Vagina (tissue), 2 donors: Measurements from ENCODE around the gene PDLIM1. TPM values are rescaled to one million over a fixed set of nuclear protein-coding genes. Genes with fewer than 3 reads are reported as not detected.

Experiments
- DNase-seq, 2 donors: peaks; one replicate each; pipeline ENCODE4 v3.0.0-alpha.2; 2017; ENCODE audit errors: extremely low spot score in 2 of 2
- H3K27ac ChIP-seq: fragments of 200-600 bp; sonication (generic); one replicate; pipeline ENCODE4 v1.5.1; 2019
- H3K27me3 ChIP-seq: fragments of 200-600 bp; sonication (generic); one replicate; pipeline ENCODE4 v1.5.1; 2019
- H3K36me3 ChIP-seq, 2 donors: fragments of 200-600 bp; sonication (generic); one replicate each; pipeline ENCODE4 v1.5.1; 2017 to 2019
- H3K4me1 ChIP-seq: fragments of 200-600 bp; sonication (generic); one replicate; pipeline ENCODE4 v1.5.1; 2019
- H3K4me3 ChIP-seq, 2 donors: fragments of 200-600 bp; sonication (generic); 1 replicate in 1 of 2; 2 replicates in 1 of 2; pipeline ENCODE4 v1.5.1; 2016 to 2019
- H3K9me3 ChIP-seq: fragments of 200-600 bp; sonication (generic); one replicate; pipeline ENCODE4 v1.5.1; 2019
- POLR2A ChIP-seq, 2 donors: fragments of 450-650 bp; IDR thresholded peaks; one replicate each; pipeline ENCODE4 v1.6.1; 2017; ENCODE audit warnings: antibody characterized with exemption in 2 of 2, mild to moderate bottlenecking in 2 of 2, moderate library complexity in 2 of 2
- POLR2AphosphoS5 ChIP-seq, 2 donors: sonication (generic); formaldehyde crosslinking; IDR thresholded peaks; one replicate each; pipeline ENCODE4 v1.9.0; 2017; ENCODE audit warnings: antibody characterized with exemption in 2 of 2, mild to moderate bottlenecking in 2 of 2, low read depth in 1 of 2; ENCODE audit not compliant: insufficient read depth in 1 of 2
- intact Hi-C: fragments of 100-400 bp; cut with DNase I; formaldehyde crosslinking; loops from one replicate; pipeline ENCODE4 v1.15.1; 2023
- total RNA-seq: library from RNA; depleted of rRNA; stranded (reverse); fragments of >200 nt; gene quantifications from one replicate; pipeline ENCODE4 v1.2.3, GENCODE V29; 2016
- TF ChIP-seq, protein P1 (sequence below), 3 experiments: fragments of 450-650 bp in 2 of 3; fragments of 200-600 bp in 1 of 3; sonication (generic) in 1 of 3; IDR thresholded peaks; one replicate each; pipeline ENCODE4 v1.5.1; 2017 to 2019; ENCODE audit warnings: antibody characterized with exemption in 3 of 3, mild to moderate bottlenecking in 2 of 3, moderate library complexity in 2 of 3

PDLIM1 gene
- total RNA-seq, 1 donor from 2014 or later: 181 TPM

DNA sequence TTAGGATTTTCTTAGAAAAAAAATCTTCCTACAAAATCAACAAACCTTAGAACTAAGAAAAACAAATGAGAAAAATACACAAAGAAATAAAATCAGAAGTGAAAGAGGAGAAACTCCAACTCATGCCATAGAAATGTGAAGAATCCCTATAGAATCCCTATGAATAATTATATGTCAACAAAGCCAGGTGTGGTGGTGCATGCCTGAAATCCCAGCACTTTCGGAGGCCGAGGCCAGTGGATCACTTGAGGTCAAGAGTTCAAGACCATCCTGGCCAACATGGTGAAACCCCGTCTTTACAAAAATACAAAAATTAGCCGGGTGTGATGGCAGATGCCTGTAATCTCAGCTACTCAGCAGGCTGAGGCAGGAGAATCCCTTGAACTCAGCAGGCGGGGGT is 69.7 kb downstream of the PDLIM1 start:
- intact Hi-C loops: no loop called here
- Histone ChIP-seq H3K4me3 (no peak overlapping the region), H3K36me3 (no peaks in the 10 kb centered on the region), H3K9me3 (no peaks in the 10 kb centered on the region), H3K27me3 (no peaks in the 10 kb centered on the region), H3K4me1 (no peaks in the 10 kb centered on the region), H3K27ac (no peak overlapping the region)
- no peak for DNase-seq
- TF ChIP-seq, protein P1, sequence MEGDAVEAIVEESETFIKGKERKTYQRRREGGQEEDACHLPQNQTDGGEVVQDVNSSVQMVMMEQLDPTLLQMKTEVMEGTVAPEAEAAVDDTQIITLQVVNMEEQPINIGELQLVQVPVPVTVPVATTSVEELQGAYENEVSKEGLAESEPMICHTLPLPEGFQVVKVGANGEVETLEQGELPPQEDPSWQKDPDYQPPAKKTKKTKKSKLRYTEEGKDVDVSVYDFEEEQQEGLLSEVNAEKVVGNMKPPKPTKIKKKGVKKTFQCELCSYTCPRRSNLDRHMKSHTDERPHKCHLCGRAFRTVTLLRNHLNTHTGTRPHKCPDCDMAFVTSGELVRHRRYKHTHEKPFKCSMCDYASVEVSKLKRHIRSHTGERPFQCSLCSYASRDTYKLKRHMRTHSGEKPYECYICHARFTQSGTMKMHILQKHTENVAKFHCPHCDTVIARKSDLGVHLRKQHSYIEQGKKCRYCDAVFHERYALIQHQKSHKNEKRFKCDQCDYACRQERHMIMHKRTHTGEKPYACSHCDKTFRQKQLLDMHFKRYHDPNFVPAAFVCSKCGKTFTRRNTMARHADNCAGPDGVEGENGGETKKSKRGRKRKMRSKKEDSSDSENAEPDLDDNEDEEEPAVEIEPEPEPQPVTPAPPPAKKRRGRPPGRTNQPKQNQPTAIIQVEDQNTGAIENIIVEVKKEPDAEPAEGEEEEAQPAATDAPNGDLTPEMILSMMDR (IDR thresholded peaks at IDR 0.05): no peak
- TF ChIP-seq POLR2AphosphoS5 (IDR thresholded peaks at IDR 0.05; ENCODE audit: insufficient read depth in 1 of 2, low read depth in 1 of 2) (no peak), POLR2A (IDR thresholded peaks at IDR 0.05) (no peak)

- Histone ChIP-seq H3K27ac (no peak overlapping the region), H3K36me3 (no peaks in the 10 kb centered on the region), H3K27me3 (no peaks in the 10 kb centered on the region), H3K4me1 (no peaks in the 10 kb centered on the region), H3K9me3 (no peaks in the 10 kb centered on the region), H3K4me3 (no peak overlapping the region)
- no peak for DNase-seq
- intact Hi-C loops: no loop called here
- TF ChIP-seq POLR2AphosphoS5 (IDR thresholded peaks at IDR 0.05; ENCODE audit: insufficient read depth in 1 of 2, low read depth in 1 of 2) (no peak), POLR2A (IDR thresholded peaks at IDR 0.05) (no peak)
- TF ChIP-seq, protein P1 (IDR thresholded peaks at IDR 0.05): no peak
These were observed 70.3 kb downstream of the PDLIM1 start for GRCh38 chr10:95220539-95220938.

GRCh38 chr10:95217476-95217875 is 73.3 kb downstream of the PDLIM1 start:
- no peak overlapping the region for H3K27ac ChIP-seq
- no peak for TF ChIP-seq POLR2AphosphoS5 (IDR thresholded peaks at IDR 0.05; ENCODE audit: insufficient read depth in 1 of 2, low read depth in 1 of 2)
- TF ChIP-seq, protein P1 (IDR thresholded peaks at IDR 0.05): no peak
- TF ChIP-seq POLR2A (IDR thresholded peaks at IDR 0.05): no peak
- no peaks in the 10 kb centered on the region for H3K4me1 ChIP-seq
- no peak for DNase-seq
- H3K9me3 ChIP-seq: no peaks in the 10 kb centered on the region
- no peaks in the 10 kb centered on the region for H3K27me3 ChIP-seq
- intact Hi-C loops: no loop called here
- H3K4me3 ChIP-seq: no peak overlapping the region
- no peaks in the 10 kb centered on the region for H3K36me3 ChIP-seq

GRCh38 chr10:95214793-95215192 is 76.0 kb downstream of the PDLIM1 start:
- intact Hi-C loops: no loop called here
- no peaks in the 10 kb centered on the region for H3K36me3 ChIP-seq
- DNase-seq: no peak
- no peak overlapping the region for H3K27ac ChIP-seq
- H3K27me3 ChIP-seq: no peaks in the 10 kb centered on the region
- no peaks in the 10 kb centered on the region for H3K9me3 ChIP-seq
- H3K4me3 ChIP-seq: no peak overlapping the region
- TF ChIP-seq POLR2A (IDR thresholded peaks at IDR 0.05) (no peak), POLR2AphosphoS5 (IDR thresholded peaks at IDR 0.05; ENCODE audit: insufficient read depth in 1 of 2, low read depth in 1 of 2) (no peak)
- TF ChIP-seq, protein P1 (IDR thresholded peaks at IDR 0.05): no peak
- H3K4me1 ChIP-seq: no peaks in the 10 kb centered on the region

DNA sequence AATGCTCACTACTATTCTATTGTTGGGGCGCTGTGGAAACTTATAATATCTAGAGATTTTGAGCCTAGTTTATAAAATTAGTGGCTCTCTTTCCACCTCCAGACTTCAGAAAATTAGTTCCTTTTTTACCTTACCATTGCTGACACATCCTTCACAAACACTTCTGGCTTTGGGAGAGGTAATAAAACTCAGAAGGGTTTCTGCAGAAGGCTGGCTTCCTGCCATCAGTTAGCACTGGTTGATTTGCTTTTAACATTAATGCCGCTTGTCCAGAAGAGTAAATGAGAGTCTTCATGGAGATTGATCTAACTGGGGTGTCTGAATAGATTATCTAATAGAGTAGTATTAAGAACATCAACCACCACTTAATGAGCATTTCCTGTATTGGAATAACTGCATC is 76.4 kb downstream of the PDLIM1 start:
- intact Hi-C loops: no loop called here
- TF ChIP-seq POLR2A (IDR thresholded peaks at IDR 0.05) (no peak), POLR2AphosphoS5 (IDR thresholded peaks at IDR 0.05; ENCODE audit: insufficient read depth in 1 of 2, low read depth in 1 of 2) (no peak)
- TF ChIP-seq, protein P1 (IDR thresholded peaks at IDR 0.05): no peak
- no peak for DNase-seq
- Histone ChIP-seq H3K9me3 (no peaks in the 10 kb centered on the region), H3K27ac (no peak overlapping the region), H3K4me3 (no peak overlapping the region), H3K4me1 (no peaks in the 10 kb centered on the region), H3K36me3 (no peaks in the 10 kb centered on the region), H3K27me3 (no peaks in the 10 kb centered on the region)
